Activated naive CD8-positive, alpha-beta T cell treated with anti-CD3 and anti-CD28 coated beads, Interleukin-2, amount 10 ng/mL, durations not matched to agents 7 days and 5 days (primary cell): Measurements from ENCODE around the gene SHISA5. TPM values are rescaled to one million over a fixed set of nuclear protein-coding genes. Genes with fewer than 3 reads are reported as not detected.

ENCODE experiments used
- ATAC-seq: fragments of 150-1000 bp; cut with Tn5 transposase; one replicate; pipeline ENCODE4 v1.10.0; 2021; ENCODE audit warnings: low read depth, moderate library complexity
- POLR2A ChIA-PET: fragments of 350-600 bp; sonication (Branson Sonifier 250); formaldehyde crosslinking; loops from one replicate; lab custom pipeline; 2021; ENCODE audit warnings: antibody characterized with exemption; lab: Charles Lee
- DNase-seq: peaks from one replicate; pipeline ENCODE4 v3.0.0; 2021
- H3K27ac Mint-ChIP-seq: one replicate; pipeline ENCODE4 v1.8.0; 2022; ENCODE audit warnings: mild to moderate bottlenecking, mixed read lengths
- H3K27me3 Mint-ChIP-seq: one replicate; pipeline ENCODE4 v1.8.0; 2022; ENCODE audit warnings: mild to moderate bottlenecking, moderate library complexity, mixed read lengths
- H3K36me3 Mint-ChIP-seq: one replicate; pipeline ENCODE4 v1.8.0; 2021; ENCODE audit warnings: mild to moderate bottlenecking, mixed read lengths
- H3K4me1 Mint-ChIP-seq: one replicate; pipeline ENCODE4 v1.8.0; 2021; ENCODE audit warnings: mixed read lengths
- H3K4me3 Mint-ChIP-seq: one replicate; pipeline ENCODE4 v1.8.0; 2022; ENCODE audit warnings: mild to moderate bottlenecking, moderate library complexity, mixed read lengths
- H3K9me3 Mint-ChIP-seq: one replicate; pipeline ENCODE4 v1.8.0; 2021; ENCODE audit warnings: mixed read lengths
- total RNA-seq, 2 experiments: library from RNA; stranded (reverse); gene quantifications; one replicate each; pipeline ENCODE4 v1.2.3, GENCODE V29; 2021

Gene SHISA5
- total RNA-seq, 2 experiments from 2014 or later, result 215 to 224 TPM

GRCh38 chr3:48436477-48436787 lies 67.5 kb downstream of the SHISA5 start:
- H3K27me3 Mint-ChIP-seq, result no peaks in the 10 kb centered on the region
- POLR2A ChIA-PET, result interaction anchor here (1.0 to 1.8 kb wide), 10 partner anchors 9 to 199 kb away, joined by 3 to 9 read pairs (median 4); partner anchors contain the start of genes ATRIP, SLC26A6 and ZNF589
- ATAC-seq (no peak), DNase-seq (no peak)
- no peak overlapping the region for H3K4me3 Mint-ChIP-seq
- H3K9me3 Mint-ChIP-seq, result no peaks in the 10 kb centered on the region
- peaks cover 32% of the 10 kb centered on the region for H3K4me1 Mint-ChIP-seq
- H3K36me3 Mint-ChIP-seq, result peaks cover 11% of the 10 kb centered on the region
- H3K27ac Mint-ChIP-seq, result no peak overlapping the region

- peaks cover 30% of the 10 kb centered on the region for H3K4me1 Mint-ChIP-seq
- POLR2A ChIA-PET, result interaction anchor here (0.6 to 1.8 kb wide), 11 partner anchors 10 to 199 kb away, joined by 3 to 9 read pairs (median 4); partner anchors contain the start of genes ATRIP, SLC26A6 and ZNF589
- no peak overlapping the region for H3K27ac Mint-ChIP-seq
- H3K27me3 Mint-ChIP-seq, result no peaks in the 10 kb centered on the region
- H3K36me3 Mint-ChIP-seq, result peaks cover 9% of the 10 kb centered on the region
- peak; percentile 31 for ATAC-seq
- H3K4me3 Mint-ChIP-seq, result no peak overlapping the region
- no peaks in the 10 kb centered on the region for H3K9me3 Mint-ChIP-seq
- peak; percentile 84 for DNase-seq
Measured at GRCh38 chr3:48435774-48436476, 68.0 kb downstream of the SHISA5 start.

- Mint-ChIP-seq H3K27me3 (no peaks in the 10 kb centered on the region), H3K4me1 (peaks cover 30% of the 10 kb centered on the region), H3K36me3 (peaks cover 5% of the 10 kb centered on the region), H3K9me3 (no peaks in the 10 kb centered on the region), H3K27ac (no peak overlapping the region), H3K4me3 (no peak overlapping the region)
- POLR2A ChIA-PET, result interaction anchor here (1.2 to 1.8 kb wide), 8 partner anchors 10 to 200 kb away, joined by 3 to 9 read pairs (median 4); partner anchors contain the start of genes ATRIP, SLC26A6 and ZNF589
- ATAC-seq (no peak), DNase-seq (peak; percentile 22)
Measured at GRCh38 chr3:48435223-48435595, 68.8 kb downstream of the SHISA5 start.

GRCh38 chr3:48434591-48435222 lies 69.3 kb downstream of the SHISA5 start:
- Mint-ChIP-seq H3K4me1 (peaks cover 30% of the 10 kb centered on the region), H3K36me3 (peaks cover 3% of the 10 kb centered on the region), H3K4me3 (no peak overlapping the region), H3K27me3 (peaks cover 2% of the 10 kb centered on the region), H3K9me3 (no peaks in the 10 kb centered on the region), H3K27ac (no peak overlapping the region)
- DNase-seq (peak; percentile 31), ATAC-seq (no peak)
- POLR2A ChIA-PET, result no interaction called here

GRCh38 chr3:48433472-48434118 lies 70.4 kb downstream of the SHISA5 start:
- peaks cover 2% of the 10 kb centered on the region for H3K27me3 Mint-ChIP-seq
- peaks cover 3% of the 10 kb centered on the region for H3K36me3 Mint-ChIP-seq
- H3K4me1 Mint-ChIP-seq, result peaks cover 24% of the 10 kb centered on the region
- H3K9me3 Mint-ChIP-seq, result no peaks in the 10 kb centered on the region
- POLR2A ChIA-PET, result no interaction called here
- ATAC-seq (no peak), DNase-seq (no peak)
- no peak overlapping the region for H3K27ac Mint-ChIP-seq
- no peak overlapping the region for H3K4me3 Mint-ChIP-seq

GRCh38 chr3:48432411-48433371 lies 71.3 kb downstream of the SHISA5 start:
- POLR2A ChIA-PET, result no interaction called here
- ATAC-seq, result no peak
- H3K9me3 Mint-ChIP-seq, result no peaks in the 10 kb centered on the region

GRCh38 chr3:48431224-48432029 lies 72.5 kb downstream of the SHISA5 start:
- POLR2A ChIA-PET, result no interaction called here
- Mint-ChIP-seq H3K4me1 (peaks cover 15% of the 10 kb centered on the region), H3K36me3 (peaks cover 3% of the 10 kb centered on the region), H3K4me3 (peak overlapping the region; percentile 28), H3K27ac (peak overlapping the region; percentile 13), H3K27me3 (peaks cover 19% of the 10 kb centered on the region), H3K9me3 (no peaks in the 10 kb centered on the region)
- DNase-seq, result no peak
- no peak for ATAC-seq

More at GRCh38 chr3:48432411-48433371, 71.3 kb downstream of the SHISA5 start:
- peaks cover 11% of the 10 kb centered on the region for H3K27me3 Mint-ChIP-seq
- DNase-seq, result no peak
- no peak overlapping the region for H3K27ac Mint-ChIP-seq
- H3K36me3 Mint-ChIP-seq, result peaks cover 3% of the 10 kb centered on the region
- H3K4me3 Mint-ChIP-seq, result no peak overlapping the region
- peaks cover 17% of the 10 kb centered on the region for H3K4me1 Mint-ChIP-seq

- H3K4me1 Mint-ChIP-seq, result peaks cover 15% of the 10 kb centered on the region
- ATAC-seq (no peak), DNase-seq (no peak)
- H3K36me3 Mint-ChIP-seq, result peaks cover 3% of the 10 kb centered on the region
- no peaks in the 10 kb centered on the region for H3K9me3 Mint-ChIP-seq
- peaks cover 19% of the 10 kb centered on the region for H3K27me3 Mint-ChIP-seq
- H3K4me3 Mint-ChIP-seq, result no peak overlapping the region
- POLR2A ChIA-PET, result interaction anchor here (0.9 kb wide), 1 partner anchor 9 kb away, joined by 3 read pairs; the partner anchor contains the start of genes CCDC51 and TMA7
- peak overlapping the region; percentile 13 for H3K27ac Mint-ChIP-seq
Measured at GRCh38 chr3:48430708-48431101, 73.3 kb downstream of the SHISA5 start.

GRCh38 chr3:48429960-48430707 lies 73.8 kb downstream of the SHISA5 start, which contains the start of gene PLXNB1:
Gene PLXNB1 (minus strand): TSS chr3:48430086. CDS start chr3:48424611, 5,475 bp downstream.
- H3K4me1 Mint-ChIP-seq, result peaks cover 12% of the 10 kb centered on the region
- peaks cover 19% of the 10 kb centered on the region for H3K27me3 Mint-ChIP-seq
- peak within 1 kb of the TSS; percentile 86 for H3K4me3 Mint-ChIP-seq
- H3K27ac Mint-ChIP-seq, result peak within 1 kb of the TSS; percentile 63
- H3K9me3 Mint-ChIP-seq, result no peaks in the 10 kb centered on the region
- peaks cover 3% of the 10 kb centered on the region for H3K36me3 Mint-ChIP-seq
- ATAC-seq, result no peak
- POLR2A ChIA-PET, result interaction anchor here (0.9 kb wide), 1 partner anchor 10 kb away, joined by 3 read pairs; the partner anchor contains the start of genes CCDC51 and TMA7
- DNase-seq, result no peak

- peak overlapping the region; percentile 86 for H3K4me3 Mint-ChIP-seq
- ATAC-seq, result peak; percentile 71
Measured at GRCh38 chr3:48429317-48429959, 74.5 kb downstream of the SHISA5 start.

More at GRCh38 chr3:48429317-48429959, 74.5 kb downstream of the SHISA5 start:
- Mint-ChIP-seq H3K27ac (peak overlapping the region; percentile 63), H3K9me3 (no peaks in the 10 kb centered on the region), H3K36me3 (peaks cover 3% of the 10 kb centered on the region), H3K4me1 (peaks cover 9% of the 10 kb centered on the region), H3K27me3 (peaks cover 19% of the 10 kb centered on the region)
- POLR2A ChIA-PET, result interaction anchor here (0.9 to 1.0 kb wide), 2 partner anchors 10 kb away, joined by 3 read pairs; partner anchors contain the start of genes CCDC51 and TMA7
- DNase-seq, result peak; percentile 75
